NOMO-1 treated with DMSO at 0.1 percent for 48 hours (cell line): ENCODE data around the gene ORMDL1.
"Not testable (repeated sequence)": the region's sequence is repeated elsewhere in the genome, so short reads cannot be mapped to it uniquely, and the experiment has no call there.

ENCODE experiments used
- DNase-seq: peaks from one replicate; lab custom pipeline; 2025; ENCODE audit not compliant: unreplicated experiment; lab: John Stamatoyannopoulos, UW

The ORMDL1 gene

GRCh38 chr2:189772212-189772611 is 11.9 kb downstream of the ORMDL1 start:
- DNase-seq = no peak

- no peak for DNase-seq
Observed at GRCh38 chr2:189770590-189771322, 13.4 kb downstream of the ORMDL1 start.

GRCh38 chr2:189763908-189764661 is 20.1 kb downstream of the ORMDL1 start:
- no peak for DNase-seq

- DNase-seq = peak; percentile 89
Observed at GRCh38 chr2:189762551-189763298, 21.4 kb downstream of the ORMDL1 start, which contains the start of gene OSGEPL1. Gene OSGEPL1 (minus strand): TSS chr2:189762792. CDS start chr2:189761640, 1,152 bp downstream.

- DNase-seq = no peak
Observed at GRCh38 chr2:189762229-189762550, 21.9 kb downstream of the ORMDL1 start.

- DNase-seq = not testable (repeated sequence)
Observed at GRCh38 chr2:189760154-189760553, 24.0 kb downstream of the ORMDL1 start.

- DNase-seq = no peak
Observed at GRCh38 chr2:189756311-189756952, 27.7 kb downstream of the ORMDL1 start.

- no peak for DNase-seq
Observed at GRCh38 chr2:189751080-189751658, 33.0 kb downstream of the ORMDL1 start.

- no peak for DNase-seq
Observed at GRCh38 chr2:189729430-189729829, 54.7 kb downstream of the ORMDL1 start.

GRCh38 chr2:189726849-189727248 is 57.3 kb downstream of the ORMDL1 start:
- DNase-seq = no peak

GRCh38 chr2:189726271-189726670 is 57.9 kb downstream of the ORMDL1 start:
- DNase-seq = no peak

- no peak for DNase-seq
Observed at GRCh38 chr2:189723192-189723591, 60.9 kb downstream of the ORMDL1 start.
